Measurements from ENCODE around the gene PLXNB1.

The PLXNB1 gene

DNA sequence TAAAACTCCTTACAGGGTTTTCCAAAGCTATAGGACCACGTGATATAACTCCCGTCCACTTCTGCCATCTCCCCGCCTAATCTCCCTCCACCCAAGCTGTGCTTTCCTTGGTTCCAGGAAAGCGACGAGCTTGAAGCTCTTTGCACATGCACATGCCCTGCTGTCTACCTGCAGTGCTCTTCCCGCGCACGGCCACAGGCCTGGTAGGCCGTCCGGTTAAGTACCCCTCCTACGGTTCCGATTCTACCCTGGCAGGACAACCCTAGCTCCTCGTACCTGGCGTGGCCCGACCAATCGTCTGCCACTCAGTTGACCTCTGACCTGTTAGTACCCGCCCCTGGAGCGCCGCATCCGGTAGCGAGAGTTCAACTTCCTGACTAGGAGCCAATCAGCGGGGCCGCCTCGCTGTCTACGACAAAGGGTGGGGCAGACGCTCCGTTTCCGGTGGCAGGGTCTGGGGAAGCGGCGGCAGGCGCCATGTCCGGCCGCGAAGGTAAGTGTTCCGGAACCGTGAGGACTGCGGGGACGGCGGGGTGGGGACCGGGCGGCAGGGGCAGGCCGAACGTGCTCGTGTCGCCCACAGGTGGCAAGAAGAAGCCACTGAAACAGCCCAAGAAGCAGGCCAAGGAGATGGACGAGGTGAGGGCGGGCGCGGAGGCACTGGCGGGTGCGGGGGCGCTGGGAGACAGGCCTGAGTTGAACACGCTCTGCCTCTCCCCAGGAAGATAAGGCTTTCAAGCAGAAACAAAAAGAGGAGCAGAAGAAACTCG is 10.1 kb upstream of the PLXNB1 start, which contains the start of the genes CCDC51 and TMA7:
TSS of gene CCDC51 (minus strand) at position 300 of the 770 bp plus-strand sequence. CDS start 4,991 bp downstream, outside the sequence.
TSS of gene TMA7 (plus strand) at position 438 of the 770 bp plus-strand sequence. CDS start at position 478, 40 bp downstream.
- Histone ChIP-seq H3K4me1 (ENCODE audit: control insufficient read depth in 1 of 2, insufficient read depth in 1 of 2, low read depth in 1 of 2, low read length in 1 of 2) (peaks cover 23 to 39% of the 10 kb centered on the region in 2 experiments), H3K36me3 (peaks cover 33% of the 10 kb centered on the region), H3K27ac (peak within 1 kb of the TSS; percentile 91), H3K4me3 (ENCODE audit: low read depth in 1 of 2, low read length in 1 of 2) (peak within 1 kb of the TSS; percentile 83 to 85), H3K9me3 (no peaks in the 10 kb centered on the region), H3K27me3 (no peaks in the 10 kb centered on the region)
- TF ChIP-seq, protein P1, sequence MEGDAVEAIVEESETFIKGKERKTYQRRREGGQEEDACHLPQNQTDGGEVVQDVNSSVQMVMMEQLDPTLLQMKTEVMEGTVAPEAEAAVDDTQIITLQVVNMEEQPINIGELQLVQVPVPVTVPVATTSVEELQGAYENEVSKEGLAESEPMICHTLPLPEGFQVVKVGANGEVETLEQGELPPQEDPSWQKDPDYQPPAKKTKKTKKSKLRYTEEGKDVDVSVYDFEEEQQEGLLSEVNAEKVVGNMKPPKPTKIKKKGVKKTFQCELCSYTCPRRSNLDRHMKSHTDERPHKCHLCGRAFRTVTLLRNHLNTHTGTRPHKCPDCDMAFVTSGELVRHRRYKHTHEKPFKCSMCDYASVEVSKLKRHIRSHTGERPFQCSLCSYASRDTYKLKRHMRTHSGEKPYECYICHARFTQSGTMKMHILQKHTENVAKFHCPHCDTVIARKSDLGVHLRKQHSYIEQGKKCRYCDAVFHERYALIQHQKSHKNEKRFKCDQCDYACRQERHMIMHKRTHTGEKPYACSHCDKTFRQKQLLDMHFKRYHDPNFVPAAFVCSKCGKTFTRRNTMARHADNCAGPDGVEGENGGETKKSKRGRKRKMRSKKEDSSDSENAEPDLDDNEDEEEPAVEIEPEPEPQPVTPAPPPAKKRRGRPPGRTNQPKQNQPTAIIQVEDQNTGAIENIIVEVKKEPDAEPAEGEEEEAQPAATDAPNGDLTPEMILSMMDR (IDR thresholded peaks at IDR 0.05): peak; percentile 47

DNA sequence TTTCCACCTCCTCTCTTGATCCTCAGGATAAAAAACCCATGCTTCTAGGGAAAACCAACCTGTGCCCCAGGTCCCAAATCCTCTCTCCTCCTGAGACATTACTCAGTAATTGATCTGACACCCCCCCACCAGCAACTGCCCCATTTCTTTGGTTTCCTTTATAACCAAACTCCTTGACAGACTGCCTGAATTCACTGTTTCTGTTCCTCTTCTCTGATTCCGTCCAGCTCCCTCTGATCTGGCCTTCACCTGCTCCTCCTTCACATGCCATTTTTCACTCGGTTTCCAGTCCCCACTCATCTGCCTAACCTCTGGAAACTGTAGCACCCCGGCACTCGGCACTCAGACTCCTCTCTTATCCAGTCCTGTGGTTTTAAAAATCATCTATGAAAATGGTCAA is 7.9 kb upstream of the PLXNB1 start:
- H3K36me3 ChIP-seq: peaks cover 22% of the 10 kb centered on the region
- H3K4me3 ChIP-seq (ENCODE audit: low read depth in 1 of 2, low read length in 1 of 2): no peak overlapping the region
- H3K9me3 ChIP-seq: no peaks in the 10 kb centered on the region
- TF ChIP-seq, protein P1 (IDR thresholded peaks at IDR 0.05): no peak
- no peak overlapping the region for H3K27ac ChIP-seq
- no peaks in the 10 kb centered on the region for H3K27me3 ChIP-seq
- peaks cover 23 to 39% of the 10 kb centered on the region in 2 experiments for H3K4me1 ChIP-seq (ENCODE audit: control insufficient read depth in 1 of 2, insufficient read depth in 1 of 2, low read depth in 1 of 2, low read length in 1 of 2)

DNA sequence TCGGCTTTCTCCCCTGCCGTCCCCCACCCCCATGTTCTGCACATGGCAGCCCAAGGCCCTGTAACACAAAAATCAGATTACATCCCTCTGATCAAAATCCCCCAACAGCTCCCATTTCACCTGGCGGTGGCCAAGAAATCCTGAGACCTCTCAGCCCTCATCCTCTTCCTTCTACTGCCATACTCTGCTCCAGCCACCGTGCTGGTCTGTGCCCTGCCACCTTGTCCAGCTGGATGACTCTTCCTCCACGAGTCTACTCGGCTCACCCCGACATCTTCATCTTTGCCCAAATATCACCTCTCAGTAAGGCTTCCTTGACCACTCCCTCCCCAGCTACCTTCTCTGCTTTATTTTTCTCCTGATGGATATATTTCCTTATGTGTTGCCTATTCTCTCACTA is 7.0 kb upstream of the PLXNB1 start:
- H3K36me3 ChIP-seq: peaks cover 20% of the 10 kb centered on the region
- no peak overlapping the region for H3K4me3 ChIP-seq (ENCODE audit: low read depth in 1 of 2, low read length in 1 of 2)
- H3K27me3 ChIP-seq: no peaks in the 10 kb centered on the region
- peaks cover 21 to 38% of the 10 kb centered on the region in 2 experiments for H3K4me1 ChIP-seq (ENCODE audit: control insufficient read depth in 1 of 2, insufficient read depth in 1 of 2, low read depth in 1 of 2, low read length in 1 of 2)
- TF ChIP-seq, protein P1 (IDR thresholded peaks at IDR 0.05): no peak
- H3K27ac ChIP-seq: no peak overlapping the region
- H3K9me3 ChIP-seq: no peaks in the 10 kb centered on the region

DNA sequence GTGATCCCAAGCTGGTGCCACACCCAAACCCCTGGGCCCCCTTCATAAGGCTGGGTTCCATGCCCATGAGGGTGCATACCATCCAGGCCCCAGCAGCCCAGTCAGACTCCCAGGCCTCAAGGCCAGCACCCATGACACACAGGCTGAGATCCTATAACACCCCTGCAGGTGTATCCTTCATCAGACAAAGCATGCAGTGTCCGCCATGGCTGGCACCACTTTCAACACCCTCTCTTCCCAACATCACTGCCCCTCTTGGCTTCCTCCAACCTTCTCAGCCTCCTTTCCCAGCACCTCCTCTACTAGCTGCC is 6.5 kb upstream of the PLXNB1 start:
- Histone ChIP-seq H3K4me1 (ENCODE audit: control insufficient read depth in 1 of 2, insufficient read depth in 1 of 2, low read depth in 1 of 2, low read length in 1 of 2) (peaks cover 17 to 34% of the 10 kb centered on the region in 2 experiments), H3K27me3 (no peaks in the 10 kb centered on the region), H3K27ac (peak overlapping the region; percentile 39), H3K9me3 (no peaks in the 10 kb centered on the region), H3K4me3 (ENCODE audit: low read depth in 1 of 2, low read length in 1 of 2) (no peak overlapping the region), H3K36me3 (peaks cover 16% of the 10 kb centered on the region)
- TF ChIP-seq, protein P1 (IDR thresholded peaks at IDR 0.05): no peak

DNA sequence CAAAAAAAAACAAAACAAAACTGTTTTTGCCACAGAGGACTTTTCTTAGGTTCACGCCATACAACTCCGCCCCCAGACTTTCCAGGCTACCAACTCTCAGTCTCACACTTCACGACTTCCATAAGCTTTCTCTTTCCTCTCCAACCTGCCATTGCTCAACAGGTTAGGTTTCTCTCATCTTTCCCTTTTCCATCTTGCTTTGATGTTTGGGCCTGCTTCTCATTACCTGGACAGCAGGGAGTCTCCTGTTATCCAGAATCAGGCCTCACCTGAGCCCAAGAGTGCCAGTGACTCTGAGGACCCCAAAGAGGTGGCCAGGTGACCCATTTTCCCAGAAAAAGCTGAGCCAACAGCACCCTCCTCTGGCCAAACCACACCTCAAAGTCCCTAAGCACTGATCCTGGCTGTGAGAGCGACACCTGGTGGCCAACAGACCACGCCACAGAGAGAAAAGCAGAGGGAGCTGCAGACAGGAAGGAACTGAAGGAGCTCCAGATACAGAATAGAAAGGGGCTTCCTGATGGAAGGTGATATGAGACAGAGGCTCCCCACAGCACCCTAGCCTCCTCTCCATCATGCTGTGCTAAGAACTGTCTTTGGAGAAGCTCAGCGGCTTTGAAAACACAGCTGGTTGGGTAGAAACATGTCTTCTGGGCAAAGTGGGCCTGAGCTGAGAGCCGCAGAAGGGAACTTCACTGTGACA is 6.0 kb upstream of the PLXNB1 start:
- H3K36me3 ChIP-seq: peaks cover 16% of the 10 kb centered on the region
- TF ChIP-seq, protein P1 (IDR thresholded peaks at IDR 0.05): peak; percentile 97
- peaks cover 12 to 29% of the 10 kb centered on the region in 2 experiments for H3K4me1 ChIP-seq (ENCODE audit: control insufficient read depth in 1 of 2, insufficient read depth in 1 of 2, low read depth in 1 of 2, low read length in 1 of 2)
- no peaks in the 10 kb centered on the region for H3K9me3 ChIP-seq
- H3K4me3 ChIP-seq (ENCODE audit: low read depth in 1 of 2, low read length in 1 of 2): no peak overlapping the region
- H3K27ac ChIP-seq: peak overlapping the region; percentile 39
- no peaks in the 10 kb centered on the region for H3K27me3 ChIP-seq
